Neural progenitor cell (in vitro differentiated cells): ENCODE results near the gene ZNF79. TPM values are rescaled to one million over a fixed set of nuclear protein-coding genes. Genes with fewer than 3 reads are reported as not detected.

ENCODE experiments used
- DNase-seq: peaks from one replicate; pipeline ENCODE4 v3.0.0-alpha.2; 2016; ENCODE audit warnings: low spot score
- H2AFZ ChIP-seq: fragments of 200-600 bp; sonication (generic); replicated peaks from 2 replicates; pipeline ENCODE4 v1.6.1; 2016; ENCODE audit warnings: antibody characterized with exemption
- H3F3A ChIP-seq: fragments of 200-600 bp; sonication (generic); 2 replicates; pipeline ENCODE4 v1.6.1; 2016; ENCODE audit warnings: antibody characterized with exemption, low read depth
- H3K27ac ChIP-seq: fragments of 200-600 bp; sonication (generic); 2 replicates; pipeline ENCODE4 v1.5.1; 2016; ENCODE audit warnings: mild to moderate bottlenecking
- H3K27me3 ChIP-seq: fragments of 200-600 bp; sonication (generic); 2 replicates; pipeline ENCODE4 v1.6.1; 2016; ENCODE audit warnings: mild to moderate bottlenecking, moderate library complexity
- H3K36me3 ChIP-seq: fragments of 200-600 bp; sonication (generic); 2 replicates; pipeline ENCODE4 v1.5.1; 2016
- H3K4me1 ChIP-seq: fragments of 200-600 bp; sonication (generic); 2 replicates; pipeline ENCODE4 v1.6.1; 2016; ENCODE audit warnings: mixed run types
- H3K4me2 ChIP-seq: fragments of 200-600 bp; sonication (generic); 2 replicates; pipeline ENCODE4 v1.6.1; 2016
- H3K4me3 ChIP-seq: fragments of 200-600 bp; sonication (generic); 2 replicates; pipeline ENCODE4 v1.5.1; 2016
- H3K79me2 ChIP-seq: fragments of 200-600 bp; sonication (generic); 2 replicates; pipeline ENCODE4 v1.6.1; 2016; ENCODE audit warnings: low read depth
- H3K9ac ChIP-seq: fragments of 200-600 bp; sonication (generic); 2 replicates; pipeline ENCODE4 v1.6.1; 2016
- H3K9me3 ChIP-seq: fragments of 200-600 bp; sonication (generic); 2 replicates; pipeline ENCODE4 v1.5.1; 2016; ENCODE audit warnings: low read depth
- H4K20me1 ChIP-seq: fragments of 200-600 bp; sonication (generic); 2 replicates; pipeline ENCODE4 v1.6.1; 2016; ENCODE audit warnings: low read depth
- H3K27ac Mint-ChIP-seq: 3 replicates; pipeline ENCODE4 v1.8.0; 2021; ENCODE audit warnings: mixed read lengths
- H3K27me3 Mint-ChIP-seq: 2 replicates; pipeline ENCODE4 v1.8.0; 2022; ENCODE audit warnings: low read depth, mild to moderate bottlenecking, inconsistent platforms, moderate library complexity, mixed read lengths; ENCODE audit not compliant: insufficient read depth
- H3K36me3 Mint-ChIP-seq: 3 replicates; pipeline ENCODE4 v1.8.0; 2021; ENCODE audit warnings: mixed read lengths
- H3K4me1 Mint-ChIP-seq: 3 replicates; pipeline ENCODE4 v1.8.0; 2021; ENCODE audit warnings: mixed read lengths
- H3K4me3 Mint-ChIP-seq: 3 replicates; pipeline ENCODE4 v1.8.0; 2021; ENCODE audit warnings: mild to moderate bottlenecking, moderate library complexity, mixed read lengths
- H3K9me3 Mint-ChIP-seq: 3 replicates; pipeline ENCODE4 v1.8.0; 2020; ENCODE audit warnings: mixed read lengths
- EZH2 ChIP-seq: fragments of 200-600 bp; sonication (generic); IDR thresholded peaks from 2 replicates; pipeline ENCODE4 v1.6.1; 2017; ENCODE audit warnings: antibody characterized with exemption, mild to moderate bottlenecking, moderate library complexity
- EZH2phosphoT487 ChIP-seq: fragments of 200-600 bp; sonication (generic); IDR thresholded peaks from 2 replicates; pipeline ENCODE4 v1.6.1; 2017; ENCODE audit warnings: antibody characterized with exemption
- total RNA-seq: library from RNA; depleted of rRNA; stranded (reverse); fragments of >200 nt; gene quantifications from 2 replicates; pipeline ENCODE4 v1.2.3, GENCODE V29; 2015; ENCODE audit warnings: low replicate concordance
- TF ChIP-seq, protein P1 (sequence below): fragments of 200-600 bp; sonication (generic); IDR thresholded peaks from 2 replicates; pipeline ENCODE4 v1.5.1; 2017; ENCODE audit warnings: antibody characterized with exemption, mild to moderate bottlenecking

The ZNF79 gene
- total RNA-seq, 1 donor from 2014 or later = 6.7 TPM

DNA sequence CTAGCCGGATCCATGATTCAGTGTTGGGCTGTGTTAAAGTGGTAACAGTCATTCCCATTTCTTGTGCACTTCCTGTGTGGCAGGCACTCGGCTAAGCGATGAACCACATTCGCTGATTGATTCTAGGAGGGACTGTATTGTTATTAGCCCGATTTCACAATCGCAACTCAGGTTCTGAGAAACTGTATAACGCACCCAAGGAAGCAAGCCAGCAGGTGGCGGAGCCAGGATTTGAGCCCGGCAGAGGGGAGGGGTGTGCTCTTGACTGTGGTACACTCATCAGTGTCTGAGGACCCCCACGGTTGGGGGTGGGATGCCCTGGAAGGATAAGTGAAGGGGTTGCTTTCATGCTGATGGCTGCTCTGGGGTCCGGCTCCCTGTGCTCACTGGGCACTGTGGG, 61.8 kb downstream of the ZNF79 start:
- Histone ChIP-seq H3K4me2 (no peak overlapping the region), H3K36me3 (no peaks in the 10 kb centered on the region), H3K9ac (no peak overlapping the region), H2AFZ (no peak overlapping the region), H3K27me3 (no peaks in the 10 kb centered on the region), H3K4me3 (no peak overlapping the region), H4K20me1 (peaks cover 4% of the 10 kb centered on the region), H3K9me3 (no peaks in the 10 kb centered on the region), H3K79me2 (no peaks in the 10 kb centered on the region), H3F3A (no peaks in the 10 kb centered on the region), H3K27ac (no peak overlapping the region), H3K4me1 (no peaks in the 10 kb centered on the region)
- peaks cover 11% of the 10 kb centered on the region for H3K36me3 Mint-ChIP-seq
- H3K4me1 Mint-ChIP-seq = peaks cover 15% of the 10 kb centered on the region
- no peak overlapping the region for H3K4me3 Mint-ChIP-seq
- peaks cover 4% of the 10 kb centered on the region for H3K27me3 Mint-ChIP-seq
- DNase-seq = no peak
- no peak overlapping the region for H3K27ac Mint-ChIP-seq
- TF ChIP-seq EZH2phosphoT487 (no peak), EZH2 (no peak)
- TF ChIP-seq, protein P1, sequence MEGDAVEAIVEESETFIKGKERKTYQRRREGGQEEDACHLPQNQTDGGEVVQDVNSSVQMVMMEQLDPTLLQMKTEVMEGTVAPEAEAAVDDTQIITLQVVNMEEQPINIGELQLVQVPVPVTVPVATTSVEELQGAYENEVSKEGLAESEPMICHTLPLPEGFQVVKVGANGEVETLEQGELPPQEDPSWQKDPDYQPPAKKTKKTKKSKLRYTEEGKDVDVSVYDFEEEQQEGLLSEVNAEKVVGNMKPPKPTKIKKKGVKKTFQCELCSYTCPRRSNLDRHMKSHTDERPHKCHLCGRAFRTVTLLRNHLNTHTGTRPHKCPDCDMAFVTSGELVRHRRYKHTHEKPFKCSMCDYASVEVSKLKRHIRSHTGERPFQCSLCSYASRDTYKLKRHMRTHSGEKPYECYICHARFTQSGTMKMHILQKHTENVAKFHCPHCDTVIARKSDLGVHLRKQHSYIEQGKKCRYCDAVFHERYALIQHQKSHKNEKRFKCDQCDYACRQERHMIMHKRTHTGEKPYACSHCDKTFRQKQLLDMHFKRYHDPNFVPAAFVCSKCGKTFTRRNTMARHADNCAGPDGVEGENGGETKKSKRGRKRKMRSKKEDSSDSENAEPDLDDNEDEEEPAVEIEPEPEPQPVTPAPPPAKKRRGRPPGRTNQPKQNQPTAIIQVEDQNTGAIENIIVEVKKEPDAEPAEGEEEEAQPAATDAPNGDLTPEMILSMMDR = no peak
- H3K9me3 Mint-ChIP-seq = no peaks in the 10 kb centered on the region

DNA sequence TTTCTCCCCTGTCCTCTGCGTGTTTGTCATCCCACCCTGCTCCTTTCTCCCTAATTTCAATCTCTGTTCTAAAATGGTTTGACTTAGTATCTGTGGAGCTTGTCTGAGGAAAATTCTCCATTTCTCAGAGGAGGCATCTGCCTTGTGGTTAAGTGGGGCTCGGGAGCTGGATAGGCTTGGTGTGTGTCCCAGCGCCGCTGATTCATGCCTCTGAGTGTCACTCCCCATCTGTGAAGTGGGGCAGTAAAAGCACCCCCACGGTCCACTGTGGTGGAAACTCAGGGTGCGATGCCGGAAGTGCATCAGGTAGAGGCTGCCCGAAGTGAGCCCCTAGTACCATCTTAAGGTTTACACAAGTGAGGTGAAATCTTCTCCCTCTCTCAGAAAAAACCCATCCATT, 64.8 kb downstream of the ZNF79 start:
- peaks cover 6% of the 10 kb centered on the region for H3K27me3 Mint-ChIP-seq
- Histone ChIP-seq H3K4me2 (no peak overlapping the region), H3K36me3 (no peaks in the 10 kb centered on the region), H3K9ac (no peak overlapping the region), H2AFZ (no peak overlapping the region), H3K27ac (no peak overlapping the region), H3K27me3 (no peaks in the 10 kb centered on the region), H3K79me2 (no peaks in the 10 kb centered on the region), H3F3A (no peaks in the 10 kb centered on the region), H4K20me1 (peaks cover 4% of the 10 kb centered on the region), H3K9me3 (no peaks in the 10 kb centered on the region), H3K4me3 (no peak overlapping the region), H3K4me1 (peaks cover 13% of the 10 kb centered on the region)
- no peak for DNase-seq
- no peak overlapping the region for H3K27ac Mint-ChIP-seq
- TF ChIP-seq EZH2phosphoT487 (no peak), EZH2 (no peak)
- TF ChIP-seq, protein P1 = no peak
- H3K9me3 Mint-ChIP-seq = no peaks in the 10 kb centered on the region
- H3K4me3 Mint-ChIP-seq = no peak overlapping the region
- H3K4me1 Mint-ChIP-seq = peaks cover 36% of the 10 kb centered on the region
- H3K36me3 Mint-ChIP-seq = peaks cover 10% of the 10 kb centered on the region

- Mint-ChIP-seq H3K4me1 (peaks cover 36% of the 10 kb centered on the region), H3K36me3 (peaks cover 10% of the 10 kb centered on the region), H3K27me3 (peaks cover 6% of the 10 kb centered on the region), H3K9me3 (no peaks in the 10 kb centered on the region), H3K4me3 (no peak overlapping the region), H3K27ac (no peak overlapping the region)
- no peak overlapping the region for H2AFZ ChIP-seq
- no peak overlapping the region for H3K9ac ChIP-seq
- H3F3A ChIP-seq = no peaks in the 10 kb centered on the region
- peak; percentile 81 for DNase-seq
- no peaks in the 10 kb centered on the region for H3K36me3 ChIP-seq
- H3K4me2 ChIP-seq = no peak overlapping the region
- H3K4me3 ChIP-seq = no peak overlapping the region
- H3K79me2 ChIP-seq = no peaks in the 10 kb centered on the region
- H3K9me3 ChIP-seq = no peaks in the 10 kb centered on the region
- TF ChIP-seq EZH2phosphoT487 (no peak), EZH2 (no peak)
- TF ChIP-seq, protein P1 = peak; percentile 60
- peaks cover 4% of the 10 kb centered on the region for H4K20me1 ChIP-seq
- H3K4me1 ChIP-seq = peaks cover 13% of the 10 kb centered on the region
- H3K27me3 ChIP-seq = no peaks in the 10 kb centered on the region
- H3K27ac ChIP-seq = no peak overlapping the region
These were observed 65.4 kb downstream of the ZNF79 start for GRCh38 chr9:127489471-127490115.
